Measurements from ENCODE around the gene TMEM106B.

DNA sequence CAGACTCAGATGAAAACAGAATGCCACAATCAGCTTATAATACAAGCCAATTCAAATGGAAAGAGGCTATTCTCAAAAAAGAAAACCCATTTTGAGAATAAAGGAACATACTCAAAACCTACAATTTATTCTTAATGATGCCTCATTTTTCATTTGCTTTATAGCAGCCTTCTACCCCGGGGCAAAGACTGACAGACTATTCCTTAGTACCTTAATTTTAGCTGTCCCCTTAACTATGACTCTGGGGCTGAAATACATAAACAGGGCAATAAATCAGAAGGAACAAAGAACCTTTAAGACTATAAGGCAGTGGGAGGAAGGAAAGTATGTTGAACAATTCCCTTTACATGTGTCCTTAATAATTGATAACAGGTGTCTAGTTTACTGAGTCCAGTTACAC, 76.8 kb downstream of the TMEM106B start:
- TF ChIP-seq CTCF (IDR thresholded peaks at IDR 0.05), result no peak
- TF ChIP-seq EP300 (IDR thresholded peaks at IDR 0.05), result no peak
- no peak for TF ChIP-seq POLR2A (IDR thresholded peaks at IDR 0.05)

Measured in ovary (tissue), 3 donors.